HG02678 (cell line): ENCODE data around the gene MORC2.

Experiments used
- ATAC-seq: cut with Tn5 transposase; IDR thresholded peaks from one replicate; pipeline ENCODE4 v1.9.1; 2021; ENCODE audit warnings: mild to moderate bottlenecking, moderate library complexity; ENCODE audit not compliant: unreplicated experiment

The MORC2 gene

DNA sequence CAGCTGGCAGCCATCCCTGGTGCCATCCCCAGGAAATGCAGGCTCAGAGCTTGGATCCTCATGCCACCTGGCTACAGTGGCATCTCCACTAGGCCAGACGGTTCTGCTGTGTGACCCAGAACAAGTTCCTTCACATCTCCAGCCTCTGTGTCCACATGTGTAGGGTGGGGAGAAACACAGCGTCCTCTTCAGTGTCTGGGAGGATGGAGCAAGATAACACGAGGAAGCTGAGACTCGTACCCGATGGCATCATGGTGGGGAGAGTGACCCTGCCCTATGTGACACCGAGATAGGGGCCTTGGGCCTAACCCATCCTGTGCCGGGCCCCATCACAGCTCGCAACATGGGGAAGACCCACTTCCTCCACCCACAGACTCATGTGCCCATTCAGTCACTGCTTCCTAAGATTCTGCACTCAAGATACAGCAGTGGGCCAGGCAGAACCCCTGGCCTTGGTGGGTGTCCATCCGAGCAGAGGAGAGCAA lies 78.5 kb downstream of the MORC2 start:
- ATAC-seq = no peak

DNA sequence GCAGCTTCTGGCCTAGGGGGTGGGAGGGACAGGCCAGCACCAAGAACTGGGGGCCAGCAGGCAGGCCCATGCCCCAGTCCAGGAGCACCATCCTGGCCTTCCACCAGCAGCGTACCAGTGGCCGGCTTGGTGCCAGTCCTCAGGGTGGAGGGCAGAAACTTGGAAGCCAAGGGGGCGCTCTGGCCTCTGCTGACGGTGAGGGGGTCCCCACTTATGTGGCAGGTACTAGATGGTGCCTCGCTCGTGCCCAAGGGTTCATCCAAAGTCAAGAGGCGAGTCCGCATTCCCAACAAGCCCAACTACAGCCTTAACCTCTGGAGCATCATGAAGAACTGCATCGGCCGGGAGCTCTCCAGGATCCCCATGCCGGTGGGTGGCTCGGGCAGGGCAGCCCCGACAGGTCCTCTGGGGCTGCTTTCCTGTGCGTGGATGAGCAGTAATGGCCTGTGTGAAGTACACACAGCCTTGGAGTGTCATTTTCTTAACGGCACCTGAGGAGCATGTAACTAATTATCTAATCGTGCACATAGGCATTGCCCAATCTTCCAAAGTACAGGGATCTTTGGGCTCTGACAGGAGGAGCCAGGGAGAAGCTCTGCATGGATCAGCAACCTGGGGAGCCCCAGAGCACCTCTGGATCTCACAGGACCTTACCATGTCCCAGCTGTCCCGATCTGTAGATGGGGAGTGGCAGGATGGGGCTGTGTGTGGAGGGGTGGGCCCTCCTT lies 79.1 kb downstream of the MORC2 start:
- no peak for ATAC-seq

DNA sequence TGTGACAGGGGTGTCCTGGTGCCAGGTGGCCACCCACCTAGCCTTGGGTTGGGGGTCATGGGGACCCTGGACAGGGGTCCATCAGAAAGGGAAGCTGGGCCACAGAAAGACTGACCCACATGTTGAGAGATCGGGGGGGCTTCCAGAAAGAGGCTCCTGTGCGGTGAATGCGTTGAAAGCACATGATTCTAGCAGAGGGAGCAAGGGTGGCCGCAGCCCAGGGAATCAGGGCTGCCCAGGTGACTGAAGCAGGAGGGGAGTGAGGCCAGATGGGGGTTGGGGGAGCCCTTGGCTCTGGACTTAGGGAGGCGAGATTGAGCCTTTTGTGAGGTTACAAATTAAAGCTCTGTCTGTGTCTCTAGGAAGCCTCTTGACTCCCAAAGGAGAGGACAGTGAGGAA lies 80.7 kb downstream of the MORC2 start:
- no peak for ATAC-seq

DNA sequence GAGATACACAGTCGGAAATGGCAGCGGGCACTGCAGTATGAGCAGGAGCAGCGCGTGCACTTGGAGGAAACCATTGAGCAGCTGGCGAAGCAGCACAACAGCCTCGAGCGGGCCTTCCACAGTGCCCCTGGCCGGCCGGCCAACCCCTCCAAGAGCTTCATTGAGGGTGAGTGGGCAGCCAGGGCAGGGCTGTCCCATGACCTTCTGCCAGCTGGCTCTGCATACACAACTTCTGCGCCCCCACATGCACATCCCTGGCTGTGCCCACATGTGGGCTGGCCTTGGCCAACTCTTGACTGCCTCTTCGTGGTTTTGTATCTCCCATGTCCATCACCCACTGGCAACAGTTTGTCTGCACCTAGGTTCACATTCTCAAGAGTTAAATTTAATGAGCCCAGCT lies 81.1 kb downstream of the MORC2 start:
- ATAC-seq = no peak

DNA sequence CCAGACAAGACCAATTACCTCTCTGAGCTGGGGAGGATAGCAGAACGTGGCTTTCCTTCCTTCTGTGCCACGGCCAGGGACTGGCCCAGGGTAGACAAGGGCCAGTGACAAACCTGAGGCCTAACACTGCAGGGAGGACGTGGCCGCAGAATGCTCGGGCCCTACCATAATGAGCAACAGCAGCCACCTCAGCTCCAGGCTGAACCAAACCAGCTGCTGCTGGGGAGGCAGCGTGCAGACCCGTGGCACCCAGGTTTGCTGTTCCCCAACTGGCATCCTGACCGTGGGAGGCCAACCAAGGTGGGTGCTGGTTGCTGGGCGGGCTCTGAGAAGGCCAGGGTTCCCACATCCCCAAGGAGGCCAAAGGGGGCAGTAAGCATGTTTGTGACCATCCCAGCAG lies 83.0 kb downstream of the MORC2 start:
- no peak for ATAC-seq

DNA sequence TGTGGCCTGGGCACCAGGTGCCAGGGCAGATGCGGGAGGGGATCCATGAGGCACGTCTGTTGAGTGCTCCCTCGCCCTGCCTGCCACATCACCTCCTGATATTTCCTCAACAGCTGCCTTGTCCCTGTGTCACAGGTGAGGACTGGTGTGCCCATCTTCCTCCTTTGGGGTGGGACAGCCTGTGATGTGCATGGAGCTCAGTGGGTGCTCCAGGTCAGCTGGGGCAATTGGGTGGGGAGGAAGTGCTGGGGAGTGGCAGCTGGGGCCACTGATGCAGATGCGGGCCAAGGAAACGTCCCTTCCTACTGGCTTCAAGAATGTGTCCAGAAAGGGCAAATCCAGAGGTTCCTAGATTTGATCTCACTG lies 83.6 kb downstream of the MORC2 start:
- no peak for ATAC-seq

DNA sequence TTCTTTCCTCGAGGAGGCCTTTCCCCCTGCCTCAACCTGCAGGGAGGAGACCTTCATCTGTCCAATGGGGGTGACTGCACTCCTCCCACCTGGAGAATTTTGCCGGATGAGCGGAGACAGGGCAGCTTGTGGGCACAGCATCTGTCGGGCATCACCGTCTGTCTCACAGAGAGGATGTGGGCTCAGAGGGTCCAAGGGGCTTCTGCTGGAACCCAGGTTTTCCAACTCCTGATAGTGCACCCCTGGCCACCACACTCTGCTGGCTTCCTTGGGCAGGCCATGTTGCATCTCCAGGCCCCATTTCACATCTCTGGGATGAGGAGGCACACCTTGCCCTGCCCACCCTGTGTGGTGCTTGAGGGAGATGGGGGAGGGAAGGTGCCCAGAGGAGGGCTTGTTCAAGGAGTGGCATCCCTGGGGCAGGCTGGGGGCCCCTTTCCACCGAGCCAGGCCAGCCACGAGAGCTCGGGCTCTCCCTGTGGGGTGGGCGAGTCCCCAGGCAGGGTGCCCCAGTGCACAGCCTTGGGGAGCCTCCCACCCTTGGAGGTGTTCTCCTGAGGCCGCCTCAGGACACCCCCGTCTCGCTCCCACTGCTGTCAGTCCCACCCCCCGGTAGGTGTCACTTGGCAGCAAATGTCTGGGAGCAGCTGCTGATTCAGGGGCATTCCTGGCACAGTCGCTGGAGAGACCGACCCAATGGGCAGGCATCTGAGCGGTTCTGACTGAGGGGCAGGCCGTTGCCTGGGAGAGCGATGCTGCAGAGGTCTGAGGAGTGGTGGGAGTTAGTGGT lies 84.2 kb downstream of the MORC2 start:
- no peak for ATAC-seq

DNA sequence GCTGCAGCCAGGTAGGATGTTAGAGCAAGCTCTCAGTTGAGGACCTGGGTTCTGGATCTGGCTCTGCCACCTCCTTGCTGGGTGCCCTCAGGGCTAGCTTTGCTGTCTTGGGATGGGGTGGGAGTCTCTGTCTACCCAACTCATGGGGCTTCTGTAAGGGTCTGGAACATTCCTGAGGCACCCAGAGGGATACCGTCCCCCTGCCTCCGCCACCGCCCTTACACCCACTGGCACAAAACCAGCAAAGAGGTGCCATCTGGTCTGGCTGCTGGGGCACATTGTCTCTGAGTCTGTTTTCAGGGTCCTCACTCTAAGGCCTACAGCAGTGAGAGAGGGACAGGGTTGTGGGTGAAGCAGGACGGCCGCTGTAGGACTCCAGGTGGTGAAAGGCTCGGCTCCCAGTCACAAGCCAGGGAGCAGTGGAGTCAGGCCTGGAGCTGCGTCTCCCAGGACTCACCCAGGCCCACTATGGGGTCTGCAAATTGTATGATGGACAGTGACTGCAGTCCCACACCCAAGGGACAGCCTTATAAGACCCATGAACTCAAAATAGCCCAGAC lies 84.9 kb downstream of the MORC2 start:
- no peak for ATAC-seq

DNA sequence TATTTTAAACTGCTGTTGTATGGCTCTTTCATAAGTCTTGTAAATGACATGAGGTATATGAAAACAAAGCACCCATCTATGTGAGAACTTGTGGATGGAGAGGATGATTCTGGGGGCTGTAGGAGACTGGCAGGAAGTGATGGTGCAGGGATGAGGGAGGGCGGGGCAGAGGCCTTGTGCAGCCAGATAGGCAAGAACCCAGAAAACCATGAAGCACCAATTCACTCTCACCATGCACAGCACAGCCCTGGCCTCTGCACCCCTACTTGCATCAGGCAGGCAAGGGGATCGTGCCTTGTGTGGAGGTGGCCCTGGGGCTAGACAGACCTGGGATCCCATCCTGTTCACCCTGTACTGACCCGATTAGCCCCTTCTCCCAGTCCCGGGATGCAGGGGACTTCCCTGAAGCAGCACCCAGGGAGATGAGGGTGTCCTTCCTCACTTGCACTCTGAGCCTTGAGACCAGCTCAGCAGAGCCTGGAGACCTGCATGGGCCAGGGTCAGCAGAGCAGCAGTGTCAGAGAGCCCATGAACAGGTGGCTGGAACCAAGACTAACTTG lies 85.5 kb downstream of the MORC2 start:
- ATAC-seq = no peak

DNA sequence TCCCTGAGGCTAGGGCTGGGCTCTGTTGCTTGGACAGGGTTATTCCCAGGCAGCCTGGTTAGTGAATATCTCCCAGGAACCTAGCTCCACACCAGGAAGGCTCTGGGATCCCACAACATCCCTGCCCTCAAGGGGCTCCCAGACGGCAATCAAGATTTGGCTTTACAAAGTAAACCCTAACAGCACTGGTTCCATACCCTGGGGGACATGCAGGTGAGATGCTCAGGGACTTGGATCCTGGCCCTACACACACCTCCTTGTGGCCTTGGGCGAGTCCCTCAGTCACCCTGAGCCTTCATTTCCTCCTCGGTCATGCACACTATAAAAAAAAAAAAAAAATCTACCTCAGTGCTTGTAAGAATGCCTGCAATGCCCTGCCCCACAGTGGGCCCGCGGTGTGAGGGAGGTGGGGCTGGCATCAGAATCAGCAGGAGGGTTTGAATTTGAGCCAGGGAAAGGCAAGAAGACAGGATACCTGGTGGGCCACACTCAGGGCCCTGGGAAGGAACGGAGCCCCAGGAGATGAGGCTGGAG lies 86.3 kb downstream of the MORC2 start:
- no peak for ATAC-seq

DNA sequence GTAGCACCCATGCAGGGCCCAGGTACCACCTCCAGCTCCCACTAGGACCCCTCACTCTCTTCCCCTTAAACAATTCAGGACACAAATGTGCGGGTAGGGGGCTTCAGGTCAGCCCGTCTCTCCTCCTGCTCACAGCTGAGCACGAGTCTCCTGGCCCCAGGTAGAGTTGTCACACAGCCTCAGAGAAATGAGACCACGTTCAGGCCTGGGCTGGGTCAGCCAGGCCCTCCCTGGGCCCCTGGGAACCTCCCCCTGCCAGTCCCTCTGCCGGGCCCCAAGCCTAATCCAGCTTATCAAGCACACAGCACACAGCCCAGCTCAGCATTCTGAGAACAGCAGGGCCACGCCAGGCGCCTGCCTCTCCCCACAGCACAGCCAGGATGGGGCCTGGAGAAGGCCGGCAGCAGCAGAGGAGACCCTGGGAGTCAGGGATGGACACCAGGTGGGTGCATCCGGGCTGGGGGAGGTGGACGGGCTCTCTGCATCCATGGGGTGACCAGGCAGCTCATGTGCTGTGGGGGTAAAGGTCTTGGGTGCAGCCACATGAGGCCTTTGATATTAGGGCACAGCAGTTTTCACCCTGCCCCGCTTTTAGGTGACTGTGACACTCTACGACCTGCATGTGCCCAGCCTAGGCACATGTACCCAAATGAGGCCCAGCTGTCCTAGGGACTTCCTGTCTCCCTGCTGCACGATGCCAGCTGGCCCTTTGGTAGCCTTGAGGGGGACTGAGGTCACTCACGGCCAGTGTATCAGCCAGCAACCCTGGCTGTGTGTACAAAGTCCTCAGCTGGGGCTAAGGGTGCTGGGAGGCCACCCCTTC lies 87.0 kb downstream of the MORC2 start:
- ATAC-seq = no peak

DNA sequence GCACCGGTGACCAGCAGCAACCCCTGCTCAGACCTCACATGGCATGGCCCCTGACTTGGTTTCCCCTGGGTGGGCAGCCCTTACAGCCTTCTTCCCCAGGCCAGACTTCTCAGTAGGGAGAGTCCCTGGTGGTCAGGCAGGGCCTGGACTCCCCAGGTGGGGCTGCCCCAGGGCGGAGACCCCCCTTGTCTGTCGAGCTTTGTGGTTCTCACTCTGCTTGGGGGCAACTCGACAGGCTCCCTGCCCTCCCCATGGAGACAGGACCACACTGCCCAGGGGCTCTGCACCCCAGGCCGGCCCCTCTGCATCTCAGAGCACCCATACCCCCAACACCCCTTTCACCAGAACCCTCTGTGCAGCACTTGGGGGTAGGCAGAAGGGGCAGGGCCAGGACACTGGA lies 87.7 kb downstream of the MORC2 start:
- ATAC-seq = no peak

DNA sequence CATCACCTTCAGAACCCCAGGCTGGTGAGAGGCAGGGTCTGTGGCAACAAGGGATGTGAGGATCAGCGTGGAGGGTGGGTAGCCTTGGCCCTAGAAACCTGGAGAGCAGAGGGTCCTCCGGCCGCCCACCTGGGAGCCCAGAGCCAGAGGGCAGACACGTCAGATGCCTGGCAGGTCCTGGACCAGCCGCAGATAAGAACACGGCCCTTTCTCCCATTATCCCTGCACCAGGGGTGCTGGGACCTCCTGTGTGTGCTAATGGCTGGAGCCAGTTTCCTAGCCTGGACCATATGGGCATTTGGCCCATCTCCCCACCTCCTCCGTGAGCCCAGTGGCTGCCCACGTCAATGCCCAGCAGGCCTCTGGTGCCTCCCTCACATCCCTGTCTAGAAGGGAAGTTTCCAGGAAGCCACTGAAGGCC lies 88.4 kb downstream of the MORC2 start:
- no peak for ATAC-seq

DNA sequence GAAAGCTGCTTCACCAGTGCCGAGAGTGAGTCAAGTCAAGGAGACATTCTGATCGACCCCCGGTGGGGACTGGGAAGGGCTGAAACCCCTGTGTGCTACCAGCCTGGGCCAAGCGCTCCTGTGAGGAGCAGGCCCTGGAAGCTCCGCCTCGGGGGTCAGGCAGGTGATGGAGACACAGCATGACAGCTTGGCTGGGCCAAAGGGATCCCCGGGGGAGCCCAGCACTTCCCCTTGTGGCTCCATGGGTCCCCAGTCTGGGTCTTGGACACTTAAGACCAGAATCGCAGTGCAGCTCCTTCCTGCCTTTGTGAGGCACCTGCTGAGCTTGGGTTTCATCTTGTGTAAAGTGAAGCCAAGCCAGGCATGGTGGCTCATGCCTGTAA lies 89.2 kb downstream of the MORC2 start:
- no peak for ATAC-seq

DNA sequence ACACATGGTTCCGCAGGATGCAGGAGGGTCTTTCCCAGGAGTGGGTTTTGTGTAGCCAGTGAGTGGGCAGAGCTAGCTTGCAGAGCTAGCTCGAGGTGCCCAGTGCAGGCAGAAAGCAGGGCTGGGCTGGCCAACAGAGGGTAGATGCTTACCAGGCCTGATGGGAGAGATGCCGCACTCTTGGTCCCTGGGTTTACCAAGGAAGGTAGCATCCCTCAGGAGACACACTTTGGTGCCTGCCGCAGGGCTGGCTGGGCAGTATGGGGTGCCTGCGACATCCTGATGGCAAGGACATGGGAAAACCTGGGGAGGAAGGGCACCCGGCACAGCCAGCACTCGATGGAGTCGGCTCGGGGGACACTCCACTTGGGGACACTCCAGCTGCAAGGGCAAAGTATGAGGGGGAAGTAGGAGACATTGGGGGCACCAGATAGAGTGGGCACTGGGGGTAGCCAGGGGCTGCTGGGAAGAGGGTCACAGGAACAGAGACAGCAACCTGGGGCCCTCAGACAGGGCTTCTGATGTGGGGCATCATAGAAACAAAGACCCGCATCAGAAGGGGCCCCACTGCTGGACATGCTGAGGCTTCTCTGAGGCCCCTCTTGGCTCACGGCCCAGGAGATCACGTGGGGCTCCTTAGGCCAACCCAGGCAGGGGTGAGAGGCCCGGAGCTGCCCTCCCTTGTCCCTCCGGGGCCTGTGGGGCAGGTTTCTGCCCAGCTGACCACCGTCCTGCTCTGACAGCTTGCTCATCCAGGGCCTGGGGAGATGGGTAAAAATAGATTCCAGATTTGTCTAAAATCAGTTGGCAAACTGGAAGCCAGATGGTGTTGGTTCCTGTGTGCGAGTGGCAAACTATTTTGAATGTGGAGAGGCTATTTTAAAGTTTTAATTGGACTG lies 89.8 kb downstream of the MORC2 start:
- ATAC-seq = no peak

DNA sequence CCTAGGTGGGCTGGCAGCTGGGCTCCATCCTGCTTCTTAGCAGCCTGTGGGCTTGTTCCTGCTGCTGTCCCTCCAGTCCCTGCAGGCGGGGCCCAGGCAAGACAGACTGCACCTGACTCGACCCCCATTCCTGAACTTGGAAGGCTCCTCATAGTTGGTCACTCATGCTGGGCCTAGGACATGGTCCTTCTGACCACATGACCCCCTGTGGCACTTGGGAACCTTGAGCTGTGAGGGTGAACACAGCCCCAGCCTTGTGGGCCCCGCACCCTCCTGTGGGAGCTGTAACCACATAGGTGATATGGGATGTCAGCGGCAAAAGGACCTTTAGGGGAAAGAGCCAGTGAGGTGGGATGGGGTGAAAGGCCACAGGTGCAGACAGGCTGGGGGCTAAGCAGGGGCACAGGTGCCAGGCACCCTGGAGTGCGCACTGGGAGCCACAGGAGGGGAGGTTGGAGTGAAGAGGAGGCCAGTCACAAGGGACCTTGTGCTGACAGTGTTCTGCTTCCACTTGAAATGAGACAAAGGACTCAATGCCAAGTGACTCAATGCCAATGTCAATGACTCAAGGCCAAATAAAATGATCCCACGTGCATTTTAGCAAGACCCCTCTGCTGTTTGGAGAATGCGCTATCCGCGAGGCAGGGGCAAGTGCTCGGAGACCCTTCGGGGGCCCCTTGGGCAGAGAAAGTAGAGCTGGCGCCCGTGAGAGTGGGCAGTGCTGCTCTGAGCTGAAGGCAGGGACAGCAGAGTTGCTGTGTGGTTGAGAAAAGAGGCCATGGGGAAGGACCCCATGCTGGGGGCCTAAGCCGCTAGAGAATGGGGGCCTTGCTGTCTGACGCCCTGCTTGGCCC lies 90.7 kb downstream of the MORC2 start:
- no peak for ATAC-seq

DNA sequence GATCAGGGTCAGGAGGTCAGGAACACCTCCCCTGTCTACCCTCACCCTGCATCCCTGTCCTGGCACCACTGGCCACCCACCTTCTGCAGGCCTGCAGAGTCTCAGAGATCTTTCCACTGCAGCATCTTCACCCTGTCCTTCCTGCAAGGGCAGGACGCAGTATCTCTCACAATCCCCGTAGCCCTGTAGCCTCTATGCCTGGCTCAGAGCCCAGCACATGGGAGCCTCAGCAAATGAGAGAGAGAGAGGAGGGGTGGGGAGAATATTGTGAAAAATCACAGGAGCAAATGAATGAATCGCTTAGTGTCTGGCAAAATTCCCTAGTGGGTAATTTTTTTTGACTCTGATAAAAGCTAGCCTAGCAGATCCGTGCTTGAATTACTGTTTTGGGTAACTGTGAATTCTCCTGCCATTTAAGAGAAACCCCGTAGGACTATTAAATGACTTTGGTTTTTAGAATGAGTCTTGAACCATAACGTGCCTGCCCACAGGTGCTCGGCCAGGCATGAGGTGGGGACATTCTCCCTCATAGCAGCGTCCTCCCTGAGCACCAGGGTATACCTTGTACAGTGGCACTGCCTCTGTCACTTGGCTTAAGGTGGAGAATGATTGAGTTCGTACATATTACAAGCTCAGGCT lies 91.5 kb downstream of the MORC2 start:
- ATAC-seq = no peak

DNA sequence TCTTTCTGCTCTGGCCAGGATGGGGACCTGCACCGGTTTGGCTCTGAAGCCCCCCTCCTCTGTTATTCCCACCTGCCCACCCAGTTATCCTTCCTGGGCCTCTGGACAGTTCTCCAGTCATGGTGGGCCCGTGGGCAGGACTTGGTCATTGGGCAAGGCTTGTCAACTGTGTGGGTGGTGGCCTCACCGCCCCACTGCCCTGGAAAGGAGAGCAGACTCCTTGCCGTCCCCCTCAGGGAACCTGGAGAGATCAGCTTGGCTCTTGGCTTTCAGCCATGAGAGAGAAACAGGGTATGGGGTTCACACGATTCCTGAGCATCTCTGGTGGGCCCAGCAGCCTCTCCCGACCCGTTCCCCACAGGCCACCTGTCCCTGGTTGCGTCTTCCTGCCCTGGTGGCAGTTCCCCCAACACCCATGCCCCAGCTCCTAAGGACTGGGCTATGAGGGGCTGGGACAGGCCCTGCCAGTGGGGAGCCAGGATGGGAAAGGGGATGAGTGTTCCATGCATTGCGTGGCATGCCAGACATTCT lies 92.3 kb downstream of the MORC2 start:
- no peak for ATAC-seq
